SK-N-SH treated with all-trans-retinoic acid at 6 μM for 48 hours (cell line): ENCODE data around the gene CSGALNACT2.

ENCODE experiments used
- ATAC-seq: fragments of 200-7000 bp; cut with Tn5 transposase; 3 replicates; pipeline ENCODE4 v1.9.1; 2020; ENCODE audit warnings: mild to moderate bottlenecking, moderate library complexity
- ARNTL ChIP-seq: fragments of 450-650 bp; formaldehyde crosslinking; IDR thresholded peaks from 2 replicates; pipeline ENCODE4 v1.5.0; 2020; ENCODE audit warnings: low read depth, mild to moderate bottlenecking, moderate library complexity, borderline replicate concordance
- BACH2 ChIP-seq: fragments of 250-450 bp; sonication (Bioruptor Pico); IDR thresholded peaks from 2 replicates; pipeline ENCODE4 v1.9.0; 2021; ENCODE audit warnings: mild to moderate bottlenecking, borderline replicate concordance
- CREB5 ChIP-seq: fragments of 250-450 bp; sonication (Bioruptor Pico); IDR thresholded peaks from 2 replicates; pipeline ENCODE4 v1.5.1; 2020; ENCODE audit warnings: low read depth, mild to moderate bottlenecking, moderate library complexity
- CSDC2 ChIP-seq: fragments of 250-450 bp; sonication (Bioruptor Pico); IDR thresholded peaks from 2 replicates; pipeline ENCODE4 v1.5.0; 2020; ENCODE audit warnings: mild to moderate bottlenecking, moderate library complexity
- CSRNP3 ChIP-seq: fragments of 250-450 bp; sonication (Bioruptor Pico); IDR thresholded peaks from 2 replicates; pipeline ENCODE4 v1.5.1; 2021; ENCODE audit warnings: mild to moderate bottlenecking, moderate library complexity
- GLIS3 ChIP-seq: fragments of 250-450 bp; sonication (Bioruptor Pico); IDR thresholded peaks from 2 replicates; pipeline ENCODE4 v1.5.0; 2020; ENCODE audit warnings: mild to moderate bottlenecking, moderate library complexity
- ISL1 ChIP-seq: fragments of 250-450 bp; sonication (Bioruptor Pico); IDR thresholded peaks from 2 replicates; pipeline ENCODE4 v2.1.2; 2022; ENCODE audit warnings: mild to moderate bottlenecking, moderate library complexity
- OSR1 ChIP-seq: fragments of 250-450 bp; sonication (Bioruptor Pico); IDR thresholded peaks from 2 replicates; pipeline ENCODE4 v1.8.0; 2022; ENCODE audit warnings: moderate library complexity, mild to moderate bottlenecking, inconsistent platforms
- PATZ1 ChIP-seq: fragments of 250-450 bp; sonication (Bioruptor Pico); IDR thresholded peaks from 2 replicates; pipeline ENCODE4 v1.8.0; 2020; ENCODE audit warnings: mild to moderate bottlenecking, moderate library complexity, borderline replicate concordance
- POU6F1 ChIP-seq: fragments of 250-450 bp; sonication (Bioruptor Pico); IDR thresholded peaks from 2 replicates; pipeline ENCODE4 v1.8.0; 2021; ENCODE audit warnings: low read depth, mild to moderate bottlenecking, moderate library complexity, borderline replicate concordance
- PPARA ChIP-seq: fragments of 250-450 bp; sonication (Bioruptor Pico); IDR thresholded peaks from 2 replicates; pipeline ENCODE4 v1.5.0; 2020; ENCODE audit warnings: mild to moderate bottlenecking, borderline replicate concordance
- RARB ChIP-seq: fragments of 250-450 bp; sonication (Bioruptor Pico); IDR thresholded peaks from 2 replicates; pipeline ENCODE4 v1.8.0; 2021; ENCODE audit warnings: mild to moderate bottlenecking, moderate library complexity
- SNAI2 ChIP-seq: fragments of 250-450 bp; sonication (Bioruptor Pico); IDR thresholded peaks from 2 replicates; pipeline ENCODE4 v1.5.0; 2020; ENCODE audit warnings: mild to moderate bottlenecking, moderate library complexity
- TCF4 ChIP-seq: fragments of 250-450 bp; sonication (Bioruptor Pico); IDR thresholded peaks from 2 replicates; pipeline ENCODE4 v1.8.0; 2021; ENCODE audit warnings: mild to moderate bottlenecking, moderate library complexity, borderline replicate concordance
- TOX ChIP-seq: fragments of 250-450 bp; sonication (Bioruptor Pico); IDR thresholded peaks from 2 replicates; pipeline ENCODE4 v1.8.0; 2021; ENCODE audit warnings: mild to moderate bottlenecking, moderate library complexity, borderline replicate concordance
- TSHZ2 ChIP-seq: fragments of 250-450 bp; sonication (Bioruptor Pico); IDR thresholded peaks from 2 replicates; pipeline ENCODE4 v1.5.0; 2020; ENCODE audit warnings: mild to moderate bottlenecking, moderate library complexity
- ZC3H10 ChIP-seq: fragments of 250-450 bp; sonication (Bioruptor Pico); IDR thresholded peaks from 2 replicates; pipeline ENCODE4 v1.5.1; 2021; ENCODE audit warnings: mild to moderate bottlenecking, moderate library complexity
- ZFP3 ChIP-seq: fragments of 250-450 bp; sonication (Bioruptor Pico); IDR thresholded peaks from 2 replicates; pipeline ENCODE4 v1.5.0; 2020; ENCODE audit warnings: mild to moderate bottlenecking, moderate library complexity
- ZFP30 ChIP-seq: fragments of 450-650 bp; formaldehyde crosslinking; IDR thresholded peaks from 2 replicates; pipeline ENCODE4 v1.5.0; 2022; ENCODE audit warnings: mild to moderate bottlenecking, moderate library complexity
- ZNF565 ChIP-seq: fragments of 450-650 bp; formaldehyde crosslinking; conservative IDR thresholded peaks from 2 replicates; pipeline ENCODE4 v1.5.0; 2020; ENCODE audit warnings: low read depth, mild to moderate bottlenecking, moderate library complexity
- ZNF70 ChIP-seq: fragments of 450-650 bp; formaldehyde crosslinking; IDR thresholded peaks from 2 replicates; pipeline ENCODE4 v1.5.0; 2020; ENCODE audit warnings: mild to moderate bottlenecking, moderate library complexity
- ZNF8 ChIP-seq: fragments of 450-650 bp; formaldehyde crosslinking; IDR thresholded peaks from 2 replicates; pipeline ENCODE4 v1.5.0; 2020; ENCODE audit warnings: mild to moderate bottlenecking, moderate library complexity

The CSGALNACT2 gene

GRCh38 chr10:43225004-43225786 is 87.0 kb downstream of the CSGALNACT2 start:
- TF ChIP-seq ZNF70 (CRISPR knock-in tag) (no peak), SNAI2 (CRISPR knock-in tag) (no peak), PATZ1 (no peak), ZFP30 (CRISPR knock-in tag) (no peak), PPARA (CRISPR knock-in tag) (no peak), BACH2 (no peak), ISL1 (CRISPR knock-in tag) (no peak), ARNTL (no peak), CSRNP3 (CRISPR knock-in tag) (no peak), CREB5 (CRISPR knock-in tag) (no peak), RARB (CRISPR knock-in tag) (no peak), POU6F1 (CRISPR knock-in tag) (no peak), TOX (no peak), TSHZ2 (CRISPR knock-in tag) (no peak), CSDC2 (no peak), ZNF565 (CRISPR knock-in tag) (no peak)
- ATAC-seq: no peak

- no peak for ATAC-seq
- no peak for TF ChIP-seq OSR1 (CRISPR knock-in tag)
- no peak for TF ChIP-seq TSHZ2 (CRISPR knock-in tag)
- no peak for TF ChIP-seq ISL1 (CRISPR knock-in tag)
- TF ChIP-seq SNAI2 (CRISPR knock-in tag): no peak
- no peak for TF ChIP-seq PPARA (CRISPR knock-in tag)
- TF ChIP-seq ZFP30 (CRISPR knock-in tag): no peak
- no peak for TF ChIP-seq ZNF565 (CRISPR knock-in tag)
- TF ChIP-seq RARB (CRISPR knock-in tag): no peak
- no peak for TF ChIP-seq ZNF70 (CRISPR knock-in tag)
- TF ChIP-seq BACH2: no peak
- TF ChIP-seq CSRNP3 (CRISPR knock-in tag): no peak
- TF ChIP-seq POU6F1 (CRISPR knock-in tag): no peak
- no peak for TF ChIP-seq TCF4 (CRISPR knock-in tag)
- TF ChIP-seq CSDC2: no peak
- TF ChIP-seq ZFP3 (CRISPR knock-in tag): no peak
- no peak for TF ChIP-seq ZC3H10
- no peak for TF ChIP-seq GLIS3 (CRISPR knock-in tag)
- TF ChIP-seq TOX: no peak
- no peak for TF ChIP-seq ZNF8
- TF ChIP-seq ARNTL: no peak
Observed at GRCh38 chr10:43225787-43226153, 87.5 kb downstream of the CSGALNACT2 start.
